K562 (cell line): ENCODE data around the gene VPS11. TPM values are rescaled to one million over a fixed set of nuclear protein-coding genes. Genes with fewer than 3 reads are reported as not detected.
A peak's percentile ranks its signal among the peaks of the same experiment; 100 is the strongest.

Experiments used
- CBFA2T3 ChIP-seq: fragments of 450-650 bp; IDR thresholded peaks from 2 replicates; pipeline ENCODE4 v1.6.1; 2017
- CBFB ChIP-seq: sonication (generic); formaldehyde crosslinking; IDR thresholded peaks from 2 replicates; pipeline ENCODE4 v1.4.0; 2020; ENCODE audit warnings: mild to moderate bottlenecking, missing genetic modification reagents
- ELF2 ChIP-seq: fragments of 250-450 bp; sonication (Bioruptor Pico); IDR thresholded peaks from 2 replicates; pipeline ENCODE4 v1.5.0; 2021; ENCODE audit warnings: mild to moderate bottlenecking
- ETV6 ChIP-seq, 3 experiments: fragments of 150-350 bp in 1 of 3; sonication (generic) in 1 of 3; formaldehyde crosslinking in 1 of 3; IDR thresholded peaks; 2 replicates each; pipeline versions ENCODE4 v1.6.1 to v1.8.0; 2014 to 2022; ENCODE audit warnings: borderline replicate concordance in 2 of 3, low read depth in 2 of 3, antibody characterized with exemption in 1 of 3, low read length in 1 of 3, mild to moderate bottlenecking in 1 of 3, missing genetic modification reagents in 1 of 3
- FOXK2 ChIP-seq, 2 experiments: fragments of 450-650 bp; IDR thresholded peaks in 1 of 2; conservative IDR thresholded peaks in 1 of 2; 2 replicates each; pipeline ENCODE4 v1.6.1; 2016; ENCODE audit warnings: low read depth in 2 of 2, mild to moderate bottlenecking in 1 of 2
- FUS ChIP-seq: fragments of 200-400 bp; formaldehyde crosslinking; optimal IDR thresholded peaks from 2 replicates; pipeline ENCODE3; 2017; ENCODE audit warnings: low read depth, low read length
- HIVEP1 ChIP-seq: fragments of 250-450 bp; sonication (Bioruptor Pico); IDR thresholded peaks from 2 replicates; pipeline ENCODE4 v1.4.0; 2020; ENCODE audit warnings: mild to moderate bottlenecking
- MXI1 ChIP-seq: IDR thresholded peaks from 2 replicates; pipeline ENCODE4 v1.6.1; 2011; ENCODE audit warnings: low read depth, mild to moderate bottlenecking, improper control_type of control experiment, low read length
- NONO ChIP-seq, 2 experiments: fragments of 200-400 bp in 1 of 2; fragments of 450-650 bp in 1 of 2; formaldehyde crosslinking in 1 of 2; IDR thresholded peaks; 2 replicates each; pipeline ENCODE4 v1.6.1; 2017; ENCODE audit warnings: low read depth in 2 of 2, mild to moderate bottlenecking in 2 of 2, moderate library complexity in 2 of 2, low read length in 1 of 2
- RBM17 ChIP-seq: fragments of 200-400 bp; formaldehyde crosslinking; IDR thresholded peaks from 2 replicates; pipeline ENCODE4 v1.6.1; 2017; ENCODE audit warnings: low read depth, mild to moderate bottlenecking, low read length, borderline replicate concordance
- RFX7 ChIP-seq: fragments of 250-450 bp; sonication (Bioruptor Pico); IDR thresholded peaks from 2 replicates; pipeline ENCODE4 v1.5.1; 2021; ENCODE audit warnings: mild to moderate bottlenecking
- SIRT6 ChIP-seq: IDR thresholded peaks from one replicate; pipeline ENCODE4 v1.6.1; 2012; ENCODE audit warnings: low read depth, mild to moderate bottlenecking, control low read depth, inconsistent platforms, low read length, moderate library complexity
- TBL1XR1 ChIP-seq, 2 experiments: IDR thresholded peaks; 2 replicates each; pipeline ENCODE4 v1.6.1; 2012; ENCODE audit warnings: improper control_type of control experiment in 2 of 2, low read length in 2 of 2, mild to moderate bottlenecking in 1 of 2
- TFAP4 ChIP-seq: sonication (generic); formaldehyde crosslinking; IDR thresholded peaks from 2 replicates; pipeline ENCODE4 v1.8.0; 2022; ENCODE audit warnings: missing genetic modification reagents, mild to moderate bottlenecking, moderate library complexity, borderline replicate concordance
- ZNF263 ChIP-seq: sonication (generic); formaldehyde crosslinking; IDR thresholded peaks from 2 replicates; pipeline ENCODE4 v1.8.0; 2022; ENCODE audit warnings: mild to moderate bottlenecking, missing genetic modification reagents, borderline replicate concordance
- ZNF699 ChIP-seq: fragments of 250-450 bp; sonication (Bioruptor Pico); IDR thresholded peaks from 2 replicates; pipeline ENCODE4 v1.8.0; 2021; ENCODE audit warnings: mild to moderate bottlenecking, moderate library complexity; ENCODE audit not compliant: insufficient replicate concordance
- polyA plus RNA-seq, 8 experiments: library from polyadenylated mRNA; depleted of rRNA in 4 of 8; stranded (reverse) in 5 of 8; unstranded in 3 of 8; fragments of >200 nt; fragmentation: Nextera tagmentation in 2 of 8; fragmentation: Illumina TruSeq in 1 of 8; extraction: Ambion mirVana in 2 of 8; extraction: Trizol in 1 of 8; gene quantifications; 2 replicates each; pipeline versions ENCODE4 v1.2.1 to v1.2.3, GENCODE V29; 2011 to 2014; ENCODE audit warnings: inconsistent platforms in 1 of 8, missing spikeins in 1 of 8
- total RNA-seq, 7 experiments: library from RNA; depleted of rRNA in 6 of 7; stranded (reverse); fragments of >200 nt in 6 of 7; fragmentation: Illumina TruSeq in 2 of 7; extraction: Trizol in 2 of 7; gene quantifications; 2 replicates each; pipeline versions ENCODE4 v1.2.1 to v1.2.3, GENCODE V29; 2011 to 2021; ENCODE audit warnings: low replicate concordance in 1 of 7
- TF ChIP-seq, protein P1 (sequence below), 2 experiments: fragments of 150-350 bp in 1 of 2; IDR thresholded peaks; 2 replicates each; pipeline ENCODE4 v1.6.1; 2012 to 2016; ENCODE audit warnings: low read depth in 2 of 2, low read length in 2 of 2, mild to moderate bottlenecking in 1 of 2, moderate library complexity in 1 of 2
- TF ChIP-seq, protein P2 (sequence below): sonication (generic); formaldehyde crosslinking; IDR thresholded peaks from 2 replicates; pipeline ENCODE4 v1.5.0; 2020; ENCODE audit warnings: missing genetic modification reagents
- TF ChIP-seq, protein P3 (sequence below): sonication (generic); formaldehyde crosslinking; IDR thresholded peaks from 2 replicates; pipeline ENCODE4 v1.8.0; 2022; ENCODE audit warnings: mild to moderate bottlenecking, missing genetic modification reagents

Gene VPS11
- total and polyA plus RNA-seq, 9 of the 15 experiments (the other 6 are each of a cell fraction or from before 2014, with no cell fraction given) = 14.1 to 35.5 (median 27.5) TPM

DNA sequence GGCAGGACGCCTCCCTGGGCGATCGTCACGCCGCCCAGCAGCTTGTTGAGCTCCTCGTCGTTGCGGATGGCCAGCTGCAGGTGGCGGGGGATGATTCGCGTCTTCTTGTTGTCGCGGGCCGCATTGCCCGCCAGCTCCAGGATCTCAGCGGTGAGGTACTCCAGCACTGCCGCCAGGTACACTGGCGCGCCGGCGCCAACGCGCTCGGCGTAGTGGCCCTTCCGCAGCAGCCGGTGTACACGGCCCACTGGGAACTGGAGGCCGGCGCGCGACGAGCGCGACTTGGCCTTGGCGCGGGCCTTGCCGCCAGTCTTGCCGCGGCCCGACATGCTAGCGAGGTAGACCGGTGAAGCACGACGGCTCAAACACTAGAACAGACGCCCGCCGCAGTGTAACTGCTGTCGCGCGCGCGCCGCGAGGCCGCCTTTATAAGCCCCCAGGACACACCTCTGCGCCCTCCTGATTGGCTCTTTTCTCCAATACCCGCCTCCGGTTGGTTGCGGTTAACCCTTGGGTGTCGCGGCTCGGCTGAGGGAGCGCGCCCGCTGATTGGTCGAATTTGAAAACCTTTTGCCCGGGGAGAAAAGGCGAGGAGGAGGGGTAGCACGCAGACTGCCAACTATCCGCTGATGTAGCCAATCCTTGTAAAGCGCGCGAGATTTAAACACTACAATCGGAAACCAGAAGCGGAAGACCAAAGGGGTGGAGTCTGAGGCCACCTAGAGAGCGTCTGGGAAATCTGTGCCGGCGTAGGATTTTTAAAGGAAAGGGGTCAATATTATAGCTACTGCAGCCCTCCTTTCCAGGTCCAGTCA, 27.7 kb downstream of the VPS11 start (continued):
- TF ChIP-seq, protein P1, sequence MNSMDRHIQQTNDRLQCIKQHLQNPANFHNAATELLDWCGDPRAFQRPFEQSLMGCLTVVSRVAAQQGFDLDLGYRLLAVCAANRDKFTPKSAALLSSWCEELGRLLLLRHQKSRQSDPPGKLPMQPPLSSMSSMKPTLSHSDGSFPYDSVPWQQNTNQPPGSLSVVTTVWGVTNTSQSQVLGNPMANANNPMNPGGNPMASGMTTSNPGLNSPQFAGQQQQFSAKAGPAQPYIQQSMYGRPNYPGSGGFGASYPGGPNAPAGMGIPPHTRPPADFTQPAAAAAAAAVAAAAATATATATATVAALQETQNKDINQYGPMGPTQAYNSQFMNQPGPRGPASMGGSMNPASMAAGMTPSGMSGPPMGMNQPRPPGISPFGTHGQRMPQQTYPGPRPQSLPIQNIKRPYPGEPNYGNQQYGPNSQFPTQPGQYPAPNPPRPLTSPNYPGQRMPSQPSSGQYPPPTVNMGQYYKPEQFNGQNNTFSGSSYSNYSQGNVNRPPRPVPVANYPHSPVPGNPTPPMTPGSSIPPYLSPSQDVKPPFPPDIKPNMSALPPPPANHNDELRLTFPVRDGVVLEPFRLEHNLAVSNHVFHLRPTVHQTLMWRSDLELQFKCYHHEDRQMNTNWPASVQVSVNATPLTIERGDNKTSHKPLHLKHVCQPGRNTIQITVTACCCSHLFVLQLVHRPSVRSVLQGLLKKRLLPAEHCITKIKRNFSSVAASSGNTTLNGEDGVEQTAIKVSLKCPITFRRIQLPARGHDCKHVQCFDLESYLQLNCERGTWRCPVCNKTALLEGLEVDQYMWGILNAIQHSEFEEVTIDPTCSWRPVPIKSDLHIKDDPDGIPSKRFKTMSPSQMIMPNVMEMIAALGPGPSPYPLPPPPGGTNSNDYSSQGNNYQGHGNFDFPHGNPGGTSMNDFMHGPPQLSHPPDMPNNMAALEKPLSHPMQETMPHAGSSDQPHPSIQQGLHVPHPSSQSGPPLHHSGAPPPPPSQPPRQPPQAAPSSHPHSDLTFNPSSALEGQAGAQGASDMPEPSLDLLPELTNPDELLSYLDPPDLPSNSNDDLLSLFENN (IDR thresholded peaks at IDR 0.05; ENCODE audit: low read depth in 2 of 2, low read length in 2 of 2) = peak in 1 of 2 experiments; percentile 92; a peak in 2 of 4 replicates
- peak; percentile 21 to 77; a peak in 3 of 4 replicates for TF ChIP-seq TBL1XR1 (IDR thresholded peaks at IDR 0.05; ENCODE audit: low read length in 2 of 2)
- TF ChIP-seq ETV6 (IDR thresholded peaks at IDR 0.05; ENCODE audit: borderline replicate concordance in 1 of 2, low read depth in 2 of 2, low read length in 1 of 2) = 0 out of 4 replicates have a peak, but pooled peaks of 1 of the 2 experiments have one; percentile 22
- peak; percentile 71; the same call in 1 of the 2 replicates for TF ChIP-seq ETV6 (CRISPR knock-in tag; IDR thresholded peaks at IDR 0.05; ENCODE audit: borderline replicate concordance)
- peak; percentile 63; the same call in 1 of the 2 replicates for TF ChIP-seq ZNF263
- TF ChIP-seq ELF2 = no peak
- no peak for TF ChIP-seq HIVEP1 (CRISPR knock-in tag)
- no peak for TF ChIP-seq RFX7 (CRISPR knock-in tag)
- peak; percentile 86; the same call in 1 of the 2 replicates for TF ChIP-seq CBFB (CRISPR knock-in tag)
- peak; percentile 78 to 100; a peak in 3 of 4 replicates for TF ChIP-seq NONO (IDR thresholded peaks at IDR 0.05; ENCODE audit: low read depth in 2 of 2, low read length in 1 of 2)
- TF ChIP-seq, protein P2, sequence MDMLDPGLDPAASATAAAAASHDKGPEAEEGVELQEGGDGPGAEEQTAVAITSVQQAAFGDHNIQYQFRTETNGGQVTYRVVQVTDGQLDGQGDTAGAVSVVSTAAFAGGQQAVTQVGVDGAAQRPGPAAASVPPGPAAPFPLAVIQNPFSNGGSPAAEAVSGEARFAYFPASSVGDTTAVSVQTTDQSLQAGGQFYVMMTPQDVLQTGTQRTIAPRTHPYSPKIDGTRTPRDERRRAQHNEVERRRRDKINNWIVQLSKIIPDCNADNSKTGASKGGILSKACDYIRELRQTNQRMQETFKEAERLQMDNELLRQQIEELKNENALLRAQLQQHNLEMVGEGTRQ (CRISPR knock-in tag) = no peak
- peak; percentile 6 for TF ChIP-seq SIRT6
- TF ChIP-seq, protein P3, sequence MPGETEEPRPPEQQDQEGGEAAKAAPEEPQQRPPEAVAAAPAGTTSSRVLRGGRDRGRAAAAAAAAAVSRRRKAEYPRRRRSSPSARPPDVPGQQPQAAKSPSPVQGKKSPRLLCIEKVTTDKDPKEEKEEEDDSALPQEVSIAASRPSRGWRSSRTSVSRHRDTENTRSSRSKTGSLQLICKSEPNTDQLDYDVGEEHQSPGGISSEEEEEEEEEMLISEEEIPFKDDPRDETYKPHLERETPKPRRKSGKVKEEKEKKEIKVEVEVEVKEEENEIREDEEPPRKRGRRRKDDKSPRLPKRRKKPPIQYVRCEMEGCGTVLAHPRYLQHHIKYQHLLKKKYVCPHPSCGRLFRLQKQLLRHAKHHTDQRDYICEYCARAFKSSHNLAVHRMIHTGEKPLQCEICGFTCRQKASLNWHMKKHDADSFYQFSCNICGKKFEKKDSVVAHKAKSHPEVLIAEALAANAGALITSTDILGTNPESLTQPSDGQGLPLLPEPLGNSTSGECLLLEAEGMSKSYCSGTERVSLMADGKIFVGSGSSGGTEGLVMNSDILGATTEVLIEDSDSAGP = peak; percentile 42; the same call in 1 of the 2 replicates
- no peak for TF ChIP-seq RBM17
- TF ChIP-seq MXI1 = no peak
- TF ChIP-seq CBFA2T3 = peak; percentile 41
- peak; percentile 94 for TF ChIP-seq TFAP4 (CRISPR knock-in tag)
- TF ChIP-seq FUS = peak; percentile 91
- peak; percentile 49 to 66; a peak in 2 of 4 replicates for TF ChIP-seq FOXK2 (conservative IDR thresholded peaks at IDR 0.05 in 1 of 2, IDR thresholded peaks at IDR 0.05 in 1 of 2; ENCODE audit: low read depth in 2 of 2)
- no peak for TF ChIP-seq ZNF699 (CRISPR knock-in tag)
